PC-3 (cell line): ENCODE data around the gene MMGT1.

ENCODE experiments used
- EZH2 ChIP-seq: fragments of 300-600 bp; sonication (generic); IDR thresholded peaks from one replicate; pipeline ENCODE4 v1.6.1; 2017; ENCODE audit warnings: antibody characterized with exemption, mild to moderate bottlenecking, low read length; ENCODE audit not compliant: unreplicated experiment
- EZH2phosphoT487 ChIP-seq: fragments of 300-600 bp; sonication (generic); IDR thresholded peaks from 2 replicates; pipeline ENCODE4 v1.6.1; 2018; ENCODE audit warnings: mild to moderate bottlenecking, antibody characterized with exemption, low read length, borderline replicate concordance
- TF ChIP-seq, protein P1 (sequence below): fragments of 300-600 bp; sonication (generic); conservative IDR thresholded peaks from 2 replicates; pipeline ENCODE4 v1.5.1; 2017; ENCODE audit warnings: antibody characterized with exemption, low read depth, mild to moderate bottlenecking, low read length

DNA sequence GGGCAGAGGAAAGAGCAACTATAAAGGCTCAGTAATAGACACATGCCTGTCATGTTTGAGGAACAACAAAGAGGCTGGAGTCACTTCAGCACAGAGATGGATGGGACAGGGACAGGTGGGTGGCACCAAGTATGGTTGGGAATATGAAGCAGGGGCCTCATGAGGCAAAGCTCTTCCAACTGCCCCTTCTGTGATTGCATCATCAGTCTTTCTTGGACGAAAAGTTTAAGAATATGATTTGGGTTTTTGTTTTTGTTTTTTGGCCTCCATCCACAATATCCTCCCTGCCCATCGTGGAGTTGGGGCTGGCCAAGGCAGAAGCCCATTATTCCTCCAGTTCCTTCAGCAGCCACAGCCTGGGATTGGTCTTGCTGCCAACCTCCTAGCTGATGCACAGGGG lies 45.9 kb downstream of the MMGT1 start:
- TF ChIP-seq, protein P1, sequence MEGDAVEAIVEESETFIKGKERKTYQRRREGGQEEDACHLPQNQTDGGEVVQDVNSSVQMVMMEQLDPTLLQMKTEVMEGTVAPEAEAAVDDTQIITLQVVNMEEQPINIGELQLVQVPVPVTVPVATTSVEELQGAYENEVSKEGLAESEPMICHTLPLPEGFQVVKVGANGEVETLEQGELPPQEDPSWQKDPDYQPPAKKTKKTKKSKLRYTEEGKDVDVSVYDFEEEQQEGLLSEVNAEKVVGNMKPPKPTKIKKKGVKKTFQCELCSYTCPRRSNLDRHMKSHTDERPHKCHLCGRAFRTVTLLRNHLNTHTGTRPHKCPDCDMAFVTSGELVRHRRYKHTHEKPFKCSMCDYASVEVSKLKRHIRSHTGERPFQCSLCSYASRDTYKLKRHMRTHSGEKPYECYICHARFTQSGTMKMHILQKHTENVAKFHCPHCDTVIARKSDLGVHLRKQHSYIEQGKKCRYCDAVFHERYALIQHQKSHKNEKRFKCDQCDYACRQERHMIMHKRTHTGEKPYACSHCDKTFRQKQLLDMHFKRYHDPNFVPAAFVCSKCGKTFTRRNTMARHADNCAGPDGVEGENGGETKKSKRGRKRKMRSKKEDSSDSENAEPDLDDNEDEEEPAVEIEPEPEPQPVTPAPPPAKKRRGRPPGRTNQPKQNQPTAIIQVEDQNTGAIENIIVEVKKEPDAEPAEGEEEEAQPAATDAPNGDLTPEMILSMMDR: no peak
- no peak for TF ChIP-seq EZH2
- no peak for TF ChIP-seq EZH2phosphoT487
